ENCODE measurements around the gene MDFIC. TPM values are rescaled to one million over a fixed set of nuclear protein-coding genes. Genes with fewer than 3 reads are reported as not detected.

Gene MDFIC
- total RNA-seq, 1 donor from 2014 or later: 9.7 TPM

GRCh38 chr7:115014794-115015193 lies 92.9 kb downstream of the MDFIC start:
- no peak overlapping the region for H3K4me3 ChIP-seq (ENCODE audit: low read depth, low read length)
- no peaks in the 10 kb centered on the region for H3K36me3 ChIP-seq (ENCODE audit: control insufficient read depth, insufficient read depth, low read length)
- no peaks in the 10 kb centered on the region for H3K27me3 ChIP-seq (ENCODE audit: control insufficient read depth, insufficient read depth, low read length)
- DNase-seq (ENCODE audit: low read depth): no peak
- TF ChIP-seq CTCF (IDR thresholded peaks at IDR 0.05; ENCODE audit: insufficient read depth, low read length, poor library complexity, severe bottlenecking): no peak

- H3K27me3 ChIP-seq (ENCODE audit: control insufficient read depth, insufficient read depth, low read length): no peaks in the 10 kb centered on the region
- DNase-seq (ENCODE audit: low read depth): no peak
- no peak overlapping the region for H3K4me3 ChIP-seq (ENCODE audit: low read depth, low read length)
- TF ChIP-seq CTCF (IDR thresholded peaks at IDR 0.05; ENCODE audit: insufficient read depth, low read length, poor library complexity, severe bottlenecking): no peak
- no peaks in the 10 kb centered on the region for H3K36me3 ChIP-seq (ENCODE audit: control insufficient read depth, insufficient read depth, low read length)
Measured at GRCh38 chr7:115015619-115016018, 93.7 kb downstream of the MDFIC start.

- DNase-seq (ENCODE audit: low read depth): no peak
- no peak for TF ChIP-seq CTCF (IDR thresholded peaks at IDR 0.05; ENCODE audit: insufficient read depth, low read length, poor library complexity, severe bottlenecking)
Measured at GRCh38 chr7:115019882-115020605, 98.2 kb downstream of the MDFIC start.

DNA sequence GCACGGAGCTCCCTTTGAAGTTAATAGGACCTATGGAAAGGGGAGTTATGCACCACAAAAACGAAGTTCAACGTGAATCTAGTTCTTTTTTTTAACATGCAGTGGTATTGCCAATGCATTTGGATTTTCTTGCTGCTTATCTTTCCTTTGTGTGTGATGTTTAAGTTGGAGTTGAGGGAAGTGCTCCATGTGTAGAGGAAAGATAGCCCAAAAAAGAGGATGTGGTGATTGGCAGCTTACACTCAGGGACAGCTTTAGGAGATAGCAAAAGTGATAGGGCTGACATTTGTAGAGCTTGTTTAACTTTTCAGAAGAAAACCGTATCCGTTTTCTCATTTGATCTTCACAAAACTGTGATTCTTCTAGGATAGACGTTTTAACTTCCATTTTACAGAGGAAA lies 101.3 kb downstream of the MDFIC start:
- Histone ChIP-seq H3K4me3 (ENCODE audit: low read depth, low read length) (no peak overlapping the region), H3K27me3 (ENCODE audit: control insufficient read depth, insufficient read depth, low read length) (no peaks in the 10 kb centered on the region), H3K36me3 (ENCODE audit: control insufficient read depth, insufficient read depth, low read length) (no peaks in the 10 kb centered on the region)
- no peak for DNase-seq (ENCODE audit: low read depth)
- TF ChIP-seq CTCF (IDR thresholded peaks at IDR 0.05; ENCODE audit: insufficient read depth, low read length, poor library complexity, severe bottlenecking): no peak

More at GRCh38 chr7:115019882-115020605, 98.2 kb downstream of the MDFIC start:
- no peaks in the 10 kb centered on the region for H3K27me3 ChIP-seq (ENCODE audit: control insufficient read depth, insufficient read depth, low read length)
- no peaks in the 10 kb centered on the region for H3K36me3 ChIP-seq (ENCODE audit: control insufficient read depth, insufficient read depth, low read length)
- no peak overlapping the region for H3K4me3 ChIP-seq (ENCODE audit: low read depth, low read length)

GRCh38 chr7:115024276-115024675 lies 102.4 kb downstream of the MDFIC start:
- TF ChIP-seq CTCF (IDR thresholded peaks at IDR 0.05; ENCODE audit: insufficient read depth, low read length, poor library complexity, severe bottlenecking): no peak
- H3K4me3 ChIP-seq (ENCODE audit: low read depth, low read length): no peak overlapping the region
- H3K27me3 ChIP-seq (ENCODE audit: control insufficient read depth, insufficient read depth, low read length): no peaks in the 10 kb centered on the region
- DNase-seq (ENCODE audit: low read depth): no peak
- H3K36me3 ChIP-seq (ENCODE audit: control insufficient read depth, insufficient read depth, low read length): no peaks in the 10 kb centered on the region
